OCI-LY3 (cell line): ENCODE results near the gene NWD2.

ENCODE experiments used
- H2AFZ ChIP-seq: fragments of 200-600, 300-600 bp; shearing (Covaris generic); 2 replicates; pipeline ENCODE4 v1.6.0; 2014; ENCODE audit warnings: antibody characterized with exemption, low read depth, low read length
- H3K27ac ChIP-seq: fragments of 200-600, 300-600 bp; sonication (generic); 2 replicates; pipeline ENCODE4 v1.5.1; 2014; ENCODE audit warnings: mild to moderate bottlenecking, low read length, moderate library complexity, mixed read lengths
- H3K27me3 ChIP-seq: fragments of 200-600, 300-600 bp; sonication (generic); 2 replicates; pipeline ENCODE4 v1.6.1; 2014; ENCODE audit warnings: low read depth, low read length, mixed read lengths
- H3K36me3 ChIP-seq: fragments of 200-600, 300-600 bp; sonication (generic); replicated peaks from 2 replicates; pipeline ENCODE3; 2014; ENCODE audit warnings: low read depth, low read length, mixed read lengths
- H3K4me1 ChIP-seq: fragments of 300-600, 200-600 bp; sonication (generic); 2 replicates; pipeline ENCODE4 v1.6.1; 2014; ENCODE audit warnings: low read length, mixed read lengths
- H3K4me2 ChIP-seq: fragments of 200-600, 300-600 bp; sonication (generic); 2 replicates; pipeline ENCODE4 v1.6.1; 2014; ENCODE audit warnings: low read length, mixed read lengths
- H3K4me3 ChIP-seq: fragments of 300-600, 200-600 bp; sonication (generic); 2 replicates; pipeline ENCODE4 v1.5.1; 2014; ENCODE audit warnings: antibody characterized with exemption, mild to moderate bottlenecking, low read length, moderate library complexity
- H3K79me2 ChIP-seq: fragments of 300-600, 200-600 bp; shearing (Covaris generic); 2 replicates; pipeline ENCODE4 v1.6.1; 2014; ENCODE audit warnings: mild to moderate bottlenecking, low read length, mixed read lengths
- H3K9ac ChIP-seq: fragments of 300-600, 200-600 bp; shearing (Covaris generic); 2 replicates; pipeline ENCODE4 v1.6.0; 2014; ENCODE audit warnings: mild to moderate bottlenecking, low read length, moderate library complexity
- H3K9me3 ChIP-seq: fragments of 200-600, 300-600 bp; shearing (Covaris generic); 2 replicates; pipeline ENCODE4 v1.6.1; 2014; ENCODE audit warnings: low read length, mixed read lengths; ENCODE audit not compliant: insufficient read depth
- H4K20me1 ChIP-seq: fragments of 200-600, 300-600 bp; sonication (generic); 2 replicates; pipeline ENCODE4 v1.6.1; 2016; ENCODE audit warnings: low read length, mixed read lengths; ENCODE audit not compliant: insufficient read depth
- EZH2phosphoT487 ChIP-seq: fragments of 200-600 bp; shearing (Covaris generic); IDR thresholded peaks from 2 replicates; pipeline ENCODE4 v1.6.1; 2018; ENCODE audit warnings: antibody characterized with exemption, mixed run types, low read depth
- TF ChIP-seq, protein P1 (sequence below): fragments of 200-600, 300-600 bp; sonication (generic); IDR thresholded peaks from 2 replicates; pipeline ENCODE4 v1.5.1; 2014; ENCODE audit warnings: antibody characterized with exemption, low read length, low read depth

NWD2 gene

DNA sequence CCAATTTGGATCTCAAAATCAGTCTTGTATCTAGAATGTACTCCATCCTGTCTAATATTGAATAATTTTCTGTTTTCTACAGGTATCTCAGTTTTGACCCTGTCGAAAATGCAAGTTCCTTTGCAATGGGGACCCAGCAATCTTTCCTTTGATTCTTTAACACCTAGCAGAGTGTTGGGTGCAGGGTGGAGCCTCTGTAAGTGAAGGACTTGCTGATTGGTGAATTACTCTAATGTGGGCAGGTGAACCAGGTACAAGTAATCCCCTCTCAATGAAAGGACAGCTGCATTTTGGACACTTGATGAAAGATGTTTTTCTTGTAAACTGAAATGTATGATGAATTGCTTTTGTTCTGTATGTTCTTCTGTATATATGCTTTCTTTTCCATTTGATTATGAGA is 54.9 kb downstream of the NWD2 start:
- no peak overlapping the region for H2AFZ ChIP-seq
- no peak for TF ChIP-seq EZH2phosphoT487
- TF ChIP-seq, protein P1, sequence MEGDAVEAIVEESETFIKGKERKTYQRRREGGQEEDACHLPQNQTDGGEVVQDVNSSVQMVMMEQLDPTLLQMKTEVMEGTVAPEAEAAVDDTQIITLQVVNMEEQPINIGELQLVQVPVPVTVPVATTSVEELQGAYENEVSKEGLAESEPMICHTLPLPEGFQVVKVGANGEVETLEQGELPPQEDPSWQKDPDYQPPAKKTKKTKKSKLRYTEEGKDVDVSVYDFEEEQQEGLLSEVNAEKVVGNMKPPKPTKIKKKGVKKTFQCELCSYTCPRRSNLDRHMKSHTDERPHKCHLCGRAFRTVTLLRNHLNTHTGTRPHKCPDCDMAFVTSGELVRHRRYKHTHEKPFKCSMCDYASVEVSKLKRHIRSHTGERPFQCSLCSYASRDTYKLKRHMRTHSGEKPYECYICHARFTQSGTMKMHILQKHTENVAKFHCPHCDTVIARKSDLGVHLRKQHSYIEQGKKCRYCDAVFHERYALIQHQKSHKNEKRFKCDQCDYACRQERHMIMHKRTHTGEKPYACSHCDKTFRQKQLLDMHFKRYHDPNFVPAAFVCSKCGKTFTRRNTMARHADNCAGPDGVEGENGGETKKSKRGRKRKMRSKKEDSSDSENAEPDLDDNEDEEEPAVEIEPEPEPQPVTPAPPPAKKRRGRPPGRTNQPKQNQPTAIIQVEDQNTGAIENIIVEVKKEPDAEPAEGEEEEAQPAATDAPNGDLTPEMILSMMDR = no peak

DNA sequence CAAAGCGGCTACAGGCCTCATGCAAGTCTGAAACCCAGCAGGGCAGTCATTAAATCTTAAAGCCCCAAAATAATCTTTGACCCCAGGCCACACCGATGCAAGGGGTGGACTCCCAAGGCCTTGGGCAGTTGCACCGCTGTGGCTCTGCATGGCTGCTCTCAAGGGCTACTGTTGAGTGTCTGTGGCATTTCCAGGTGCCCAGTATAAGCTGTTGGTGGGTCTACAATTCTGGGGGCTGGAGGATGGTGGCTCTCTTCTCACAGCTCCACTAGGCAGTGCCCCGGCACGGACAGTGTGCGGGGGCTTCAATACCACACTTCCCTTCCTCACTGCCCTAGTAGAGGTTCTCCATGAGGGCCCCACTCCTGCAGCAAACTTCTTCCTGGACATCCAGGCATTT is 60.1 kb downstream of the NWD2 start:
- H3K4me1 ChIP-seq = peaks cover 19% of the 10 kb centered on the region
- H3K4me2 ChIP-seq = no peak overlapping the region
- no peak overlapping the region for H3K9ac ChIP-seq
- H3K9me3 ChIP-seq = peaks cover 22% of the 10 kb centered on the region
- no peak overlapping the region for H3K27ac ChIP-seq
- no peaks in the 10 kb centered on the region for H4K20me1 ChIP-seq
- no peaks in the 10 kb centered on the region for H3K79me2 ChIP-seq
- H2AFZ ChIP-seq = no peak overlapping the region
- no peaks in the 10 kb centered on the region for H3K27me3 ChIP-seq
- peaks cover 5% of the 10 kb centered on the region for H3K36me3 ChIP-seq
- TF ChIP-seq, protein P1 = no peak
- no peak for TF ChIP-seq EZH2phosphoT487
- H3K4me3 ChIP-seq = no peak overlapping the region

More for the DNA sequence above, 54.9 kb downstream of the NWD2 start:
- H3K79me2 ChIP-seq = no peaks in the 10 kb centered on the region
- H3K9me3 ChIP-seq = peaks cover 9% of the 10 kb centered on the region; the same call in 1 of the 2 replicates
- H4K20me1 ChIP-seq = no peaks in the 10 kb centered on the region
- H3K36me3 ChIP-seq = no peaks in the 10 kb centered on the region
- H3K4me3 ChIP-seq = no peak overlapping the region
- no peaks in the 10 kb centered on the region for H3K27me3 ChIP-seq
- no peak overlapping the region for H3K27ac ChIP-seq
- H3K4me1 ChIP-seq = no peaks in the 10 kb centered on the region
- H3K4me2 ChIP-seq = no peak overlapping the region
- H3K9ac ChIP-seq = no peak overlapping the region

DNA sequence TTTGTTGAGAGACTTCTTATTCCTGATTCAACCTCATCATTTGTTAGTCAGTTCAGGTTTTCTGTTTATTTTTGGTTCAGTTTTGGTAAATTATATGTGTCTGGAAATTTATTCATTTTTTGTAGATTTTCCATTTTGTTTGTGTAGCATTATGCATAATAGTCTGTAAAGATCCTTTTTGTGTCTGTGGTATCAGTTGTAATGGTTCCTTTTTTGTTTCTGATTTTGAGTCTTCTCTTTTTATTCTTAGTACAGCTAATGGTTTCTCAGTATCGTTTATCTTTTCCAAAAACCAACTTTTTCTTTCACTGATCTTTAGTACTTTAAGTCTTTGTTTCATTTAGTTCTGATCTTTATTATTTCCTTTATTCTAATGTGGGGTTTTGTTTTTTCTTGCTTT is 61.4 kb downstream of the NWD2 start:
- Histone ChIP-seq H3K9ac (no peak overlapping the region), H4K20me1 (no peaks in the 10 kb centered on the region), H2AFZ (no peak overlapping the region), H3K79me2 (no peaks in the 10 kb centered on the region), H3K27ac (no peak overlapping the region), H3K9me3 (peaks cover 22% of the 10 kb centered on the region), H3K4me3 (no peak overlapping the region), H3K27me3 (no peaks in the 10 kb centered on the region), H3K4me2 (no peak overlapping the region; the same call in 1 of the 2 replicates), H3K36me3 (peaks cover 5% of the 10 kb centered on the region), H3K4me1 (peaks cover 19% of the 10 kb centered on the region)
- no peak for TF ChIP-seq EZH2phosphoT487
- TF ChIP-seq, protein P1 = no peak

DNA sequence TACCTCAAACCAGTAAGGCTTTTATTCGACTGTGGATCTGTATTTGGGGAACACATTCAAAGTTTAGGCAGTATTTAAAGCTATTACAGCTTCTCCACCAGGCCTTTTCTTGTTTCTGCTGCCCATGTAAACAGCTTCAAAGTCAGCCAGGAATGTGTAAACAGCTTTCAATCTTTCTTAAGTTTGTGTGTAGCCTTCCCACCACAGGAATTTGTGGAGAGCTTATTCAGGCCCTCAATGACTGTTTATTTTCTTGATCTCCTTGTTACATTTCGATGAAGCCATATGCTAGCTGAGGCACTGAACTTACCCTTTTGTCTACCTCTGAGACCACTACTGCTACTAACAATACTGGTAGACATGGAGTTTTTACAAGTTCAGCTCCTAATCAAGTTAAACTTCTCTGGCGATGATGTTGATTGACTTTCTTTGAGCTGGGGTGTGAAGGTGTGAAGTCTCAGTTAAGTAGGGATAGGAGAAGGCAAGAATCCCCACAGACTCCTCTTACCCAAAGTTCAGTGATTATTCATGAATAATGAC is 72.6 kb downstream of the NWD2 start:
- TF ChIP-seq, protein P1 = no peak
- no peak for TF ChIP-seq EZH2phosphoT487
- Histone ChIP-seq H3K4me2 (no peak overlapping the region), H3K36me3 (no peaks in the 10 kb centered on the region), H3K9ac (no peak overlapping the region), H3K27me3 (no peaks in the 10 kb centered on the region), H2AFZ (no peak overlapping the region), H3K4me1 (no peaks in the 10 kb centered on the region), H3K27ac (no peak overlapping the region), H4K20me1 (no peaks in the 10 kb centered on the region), H3K79me2 (no peaks in the 10 kb centered on the region), H3K4me3 (no peak overlapping the region), H3K9me3 (peaks cover 3% of the 10 kb centered on the region; the same call in 1 of the 2 replicates)
